G401 (cell line): ENCODE measurements around the gene DDX54. TPM values are rescaled to one million over a fixed set of nuclear protein-coding genes. Genes with fewer than 3 reads are reported as not detected.
"Not testable (repeated sequence)": the region's sequence is repeated elsewhere in the genome, so short reads cannot be mapped to it uniquely, and the experiment has no call there.

Experiments used
- DNase-seq: peaks from one replicate; pipeline ENCODE4 v3.0.0-alpha.2; 2015; ENCODE audit warnings: low spot score
- in situ Hi-C: cut with HindIII; loops from 2 replicates; pipeline ENCODE4 v1.10.0; 2016; ENCODE audit warnings: low sequenced_read_pairs, mixed read lengths
- total RNA-seq: library from RNA; depleted of rRNA; stranded (reverse); fragments of >200 nt; shearing (Covaris generic); gene quantifications from 2 replicates; pipeline ENCODE4 v1.2.3, GENCODE V29; 2014

Gene DDX54
- total RNA-seq, 1 experiment from 2014 or later = 130 TPM

DNA sequence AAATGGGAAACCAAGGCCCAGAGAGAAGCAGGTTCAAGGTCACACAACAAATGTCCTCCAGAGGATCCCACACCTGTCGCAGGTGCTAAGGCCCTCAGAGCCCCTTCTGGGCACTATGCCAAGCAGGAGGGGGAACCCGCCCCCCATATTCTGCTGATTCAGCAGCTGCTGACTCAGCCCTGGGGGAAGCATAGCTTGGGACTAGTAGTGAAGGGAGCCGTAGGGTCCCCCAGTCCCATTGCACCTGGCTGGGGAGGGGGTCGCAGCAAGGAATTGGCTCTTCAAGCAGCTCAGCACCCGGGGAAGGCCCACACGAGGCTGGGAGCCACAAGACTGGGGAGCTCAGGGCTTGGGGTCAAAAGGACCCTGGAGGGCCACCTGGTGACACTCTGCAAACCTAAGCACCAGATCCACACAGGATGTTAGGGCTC, 50.7 kb downstream of the DDX54 start:
- no peak for DNase-seq
- in situ Hi-C loops = no loop called here

- no peak for DNase-seq
- in situ Hi-C loops = no loop called here
Measured at GRCh38 chr12:113134071-113134470, 51.2 kb downstream of the DDX54 start.

- in situ Hi-C loops = no loop called here
Measured at GRCh38 chr12:113133666-113134065, 51.6 kb downstream of the DDX54 start.

DNA sequence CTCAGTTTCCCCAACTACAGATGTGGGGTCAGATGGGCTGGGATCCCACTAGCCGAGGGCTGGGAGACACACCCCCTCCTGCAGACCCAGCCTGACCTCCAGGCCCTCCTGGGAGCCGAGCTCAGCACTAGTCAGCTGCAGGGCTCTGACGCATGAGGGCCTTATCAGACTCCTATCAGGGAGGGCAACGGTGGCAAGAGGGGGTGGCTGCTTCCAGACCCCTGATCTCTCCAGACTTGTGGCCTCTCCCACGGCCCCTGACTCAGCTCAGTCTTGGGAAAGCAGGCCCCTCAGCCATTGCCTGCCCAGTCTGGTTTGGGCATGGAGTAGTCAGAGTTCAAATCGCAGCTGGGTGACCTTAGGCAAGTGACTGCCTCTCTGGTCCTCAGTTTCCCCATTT, 52.2 kb downstream of the DDX54 start:
- no peak for DNase-seq
- in situ Hi-C loops = no loop called here

More at GRCh38 chr12:113133666-113134065, 51.6 kb downstream of the DDX54 start:
- no peak for DNase-seq

DNA sequence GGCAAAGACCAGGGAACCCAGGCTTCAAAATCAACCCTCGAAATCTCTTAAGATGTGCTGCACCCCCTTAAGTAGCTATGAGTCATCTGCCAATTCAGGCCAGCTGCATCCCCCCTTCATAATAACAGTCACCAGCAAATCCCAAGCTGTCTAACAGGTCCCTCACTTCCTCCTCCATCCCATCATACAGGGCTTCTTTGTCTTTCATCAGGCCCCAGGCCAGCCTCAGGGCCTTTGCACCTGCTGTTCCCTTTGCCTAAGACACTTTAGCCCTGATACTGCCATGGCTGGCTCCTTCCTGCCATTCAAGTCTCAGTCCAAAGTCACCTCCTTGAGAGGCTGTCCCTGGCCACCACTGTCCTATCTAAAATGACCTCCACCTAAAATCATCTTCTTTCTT, 53.7 kb downstream of the DDX54 start:
- in situ Hi-C loops = no loop called here

DNA sequence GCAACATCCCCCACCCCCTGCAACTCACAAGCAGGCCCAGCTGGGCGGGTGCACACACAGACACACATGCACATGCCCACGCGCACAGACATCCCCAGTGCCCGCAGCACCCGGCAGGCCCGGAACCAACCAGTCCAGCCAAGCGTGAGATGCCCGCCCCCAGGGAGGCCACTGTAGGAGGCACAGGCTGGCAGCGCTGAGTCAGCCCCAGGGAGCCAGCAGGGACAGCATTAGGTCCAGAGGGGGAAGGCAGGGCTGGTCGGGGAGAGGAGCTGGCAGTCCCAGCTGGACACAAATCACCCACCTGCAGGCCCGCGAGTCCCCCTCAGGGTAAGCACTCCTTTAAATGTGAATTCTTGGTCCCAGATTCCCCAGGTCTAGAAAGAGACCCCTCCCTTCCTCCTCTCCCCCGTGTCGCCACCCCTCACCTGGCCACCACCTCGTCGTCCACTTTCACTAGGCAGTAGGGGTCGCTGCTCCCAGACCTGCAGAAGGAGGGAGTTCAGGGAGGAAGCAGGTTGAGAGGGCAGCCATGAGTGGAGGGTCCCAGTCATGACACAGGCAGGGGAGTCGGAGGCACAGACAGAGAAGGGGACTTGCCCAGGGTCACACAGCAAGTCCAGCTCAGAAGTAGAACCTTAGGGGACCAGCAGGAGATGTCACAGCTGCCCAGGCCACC, 54.7 kb downstream of the DDX54 start:
- in situ Hi-C loops = no loop called here
- no peak for DNase-seq

More for the DNA sequence above, 53.7 kb downstream of the DDX54 start:
- no peak for DNase-seq

GRCh38 chr12:113129664-113130456, 55.4 kb downstream of the DDX54 start:
- no peak for DNase-seq
- in situ Hi-C loops = no loop called here

DNA sequence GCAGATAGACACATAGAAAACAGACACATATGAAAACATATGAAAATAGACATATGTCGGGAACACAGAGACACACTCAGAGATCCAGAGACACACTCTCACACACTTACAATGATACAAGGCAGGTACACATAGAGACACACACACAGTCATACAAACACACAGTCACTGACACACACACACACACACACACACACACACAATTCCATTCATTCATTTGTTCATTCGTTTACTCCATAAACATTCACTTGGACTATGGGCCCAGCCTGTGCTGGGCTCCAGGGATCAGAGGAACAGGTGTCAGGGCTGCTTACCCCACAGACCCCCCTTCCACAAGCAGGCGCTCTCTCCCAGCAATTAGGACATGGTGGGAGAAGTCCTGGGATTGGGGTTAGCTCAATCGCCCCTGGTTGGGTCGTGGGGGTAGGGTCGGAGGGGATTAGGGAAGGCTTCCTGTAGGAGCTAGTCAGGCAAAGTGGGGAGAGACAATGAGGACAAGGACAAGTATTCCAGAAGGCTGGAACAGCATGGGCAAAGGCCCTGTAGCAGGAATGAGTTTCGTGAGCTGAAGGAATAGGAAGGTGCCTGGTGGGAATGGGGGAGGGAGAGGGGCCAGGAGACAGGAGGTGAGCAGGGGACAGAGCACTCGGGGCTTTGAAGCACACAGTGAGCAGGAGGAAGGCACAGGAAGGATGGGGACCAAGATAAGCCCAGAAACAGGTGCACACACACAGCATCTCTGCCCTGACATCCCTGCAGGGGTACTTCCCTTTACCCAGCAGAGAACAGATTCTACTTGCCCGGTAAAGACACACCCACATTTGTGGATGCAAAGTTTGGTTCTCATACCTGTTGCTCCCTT, 56.2 kb downstream of the DDX54 start:
- no peak for DNase-seq

DNA sequence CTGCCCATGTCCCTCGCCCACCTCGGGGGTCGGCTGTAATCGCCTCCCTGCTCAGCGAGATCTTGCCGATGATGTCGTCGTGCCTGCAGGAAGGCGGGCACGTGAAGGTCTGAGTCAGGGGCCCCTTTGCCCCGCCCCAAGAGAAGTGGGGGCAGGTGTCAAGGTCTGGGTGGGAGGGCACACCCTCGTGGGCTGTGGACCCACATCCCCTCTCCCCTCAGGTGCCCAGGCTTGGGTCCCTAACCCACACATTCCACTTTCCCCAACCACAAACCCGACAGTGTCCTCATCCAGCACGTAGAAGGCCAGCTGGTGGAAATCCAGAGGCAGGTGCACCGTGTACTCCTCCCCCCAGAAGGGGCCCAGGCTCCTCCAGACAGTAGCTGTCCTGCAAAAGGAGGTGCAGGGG, 57.5 kb downstream of the DDX54 start:
- in situ Hi-C loops = no loop called here
- DNase-seq = no peak

More for the DNA sequence above, 56.2 kb downstream of the DDX54 start:
- in situ Hi-C loops = no loop called here

DNA sequence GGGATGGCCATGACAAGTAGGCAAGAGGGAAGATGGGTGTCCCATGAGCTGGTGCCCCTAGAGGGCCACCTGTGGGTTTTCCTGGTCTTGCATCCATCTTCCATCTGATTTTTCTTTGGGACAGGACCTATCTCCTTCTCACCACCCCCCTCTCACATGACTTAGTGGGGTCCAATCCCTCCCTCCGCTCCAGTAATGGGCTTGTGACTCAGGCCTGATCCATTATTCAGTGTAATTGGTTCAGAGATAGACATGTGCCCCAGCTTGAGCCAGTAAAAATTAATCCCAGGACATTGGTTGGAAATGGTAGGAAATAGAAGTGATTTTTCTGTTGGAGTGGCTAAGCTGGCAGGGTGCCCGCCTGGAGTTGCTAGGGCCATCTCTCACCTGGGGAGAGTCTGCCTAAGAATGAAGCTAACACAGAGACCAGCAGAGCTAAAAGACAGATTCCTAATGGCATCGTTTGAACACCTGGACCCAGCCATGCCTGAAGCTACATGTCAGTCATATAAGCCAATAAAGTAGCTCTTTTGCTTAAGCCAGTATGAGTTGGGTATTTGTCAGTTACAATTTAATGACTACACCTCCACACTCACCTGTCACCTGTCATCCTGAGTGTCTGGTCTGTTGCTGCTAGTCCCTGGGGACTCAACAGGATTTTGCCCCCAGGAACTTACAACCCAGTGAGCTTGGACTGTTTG, 64.5 kb downstream of the DDX54 start:
- in situ Hi-C loops = no loop called here
- DNase-seq = no peak

GRCh38 chr12:113119980-113120669, 65.2 kb downstream of the DDX54 start:
- no peak for DNase-seq
- in situ Hi-C loops = no loop called here

DNA sequence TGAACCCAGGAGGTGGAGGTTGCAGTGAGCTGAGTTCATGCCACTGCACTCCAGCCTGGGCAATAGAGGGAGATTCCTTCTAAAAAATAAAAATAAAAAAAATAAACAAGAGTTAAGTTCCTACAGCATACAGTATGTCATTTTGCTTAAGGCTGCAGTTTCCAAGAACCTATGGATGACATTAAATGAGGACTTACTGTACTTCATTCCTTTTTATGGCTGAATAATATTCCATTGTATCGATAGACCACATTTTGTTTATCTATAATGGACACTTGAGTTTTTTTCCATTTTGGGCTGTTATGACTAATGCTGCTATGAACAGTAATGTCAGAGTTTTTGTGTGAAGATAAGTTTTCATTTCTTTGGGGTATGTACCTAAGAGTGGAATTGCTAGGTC, 67.1 kb downstream of the DDX54 start:
- in situ Hi-C loops = no loop called here

DNA sequence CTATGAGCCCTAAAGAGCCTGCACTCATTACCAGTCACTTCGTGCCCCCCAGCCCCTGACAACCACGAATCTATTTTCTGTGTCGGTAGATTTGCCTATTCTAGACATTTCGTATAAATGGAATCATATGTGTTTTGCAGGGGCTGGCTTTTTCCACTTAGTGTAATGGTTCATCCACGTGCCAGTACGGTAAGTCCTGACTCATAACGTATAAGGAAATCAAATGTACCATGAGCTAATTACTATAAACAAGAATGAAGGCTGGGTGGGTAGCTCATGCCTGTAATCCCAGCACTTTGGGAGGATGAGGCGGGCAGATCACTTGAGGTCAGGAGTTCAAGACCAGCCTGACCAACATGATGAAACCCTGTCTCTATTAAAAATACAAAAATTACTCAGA, 67.6 kb downstream of the DDX54 start:
- DNase-seq, in situ Hi-C loops: not testable (repeated sequence)

More for the DNA sequence above, 67.1 kb downstream of the DDX54 start:
- no peak for DNase-seq

GRCh38 chr12:113116875-113117274, 68.4 kb downstream of the DDX54 start:
- DNase-seq = no peak
- in situ Hi-C loops = no loop called here

GRCh38 chr12:113115455-113116126, 69.7 kb downstream of the DDX54 start:
- in situ Hi-C loops = no loop called here

GRCh38 chr12:113114447-113115178, 70.7 kb downstream of the DDX54 start:
- DNase-seq = no peak
- in situ Hi-C loops = no loop called here

More at GRCh38 chr12:113115455-113116126, 69.7 kb downstream of the DDX54 start:
- DNase-seq = no peak

DNA sequence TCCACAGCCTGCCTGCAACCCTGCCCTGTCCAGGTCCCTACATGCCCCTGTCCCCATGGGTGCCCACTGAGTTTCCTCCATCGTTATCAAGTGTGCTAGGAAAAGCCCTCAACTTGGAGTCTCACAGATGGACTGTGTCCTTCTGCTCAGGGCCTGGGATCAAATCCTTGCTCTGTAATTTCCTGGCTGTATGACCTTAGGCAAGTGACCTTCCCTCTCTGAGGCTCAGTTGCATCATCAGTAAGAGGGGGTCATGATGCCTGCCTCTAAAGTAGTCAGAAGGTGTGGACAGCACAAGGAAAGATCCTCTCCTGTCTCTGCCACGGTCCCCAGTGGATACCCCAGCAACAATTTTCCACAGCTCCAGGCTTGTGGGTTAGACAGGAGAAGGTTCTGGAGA, 71.9 kb downstream of the DDX54 start:
- in situ Hi-C loops = no loop called here
- no peak for DNase-seq
